Measurements from ENCODE around the gene HRH1.

HRH1 gene

GRCh38 chr3:11287404-11287803 is 133.1 kb downstream of the HRH1 start:
- no peak for DNase-seq

DNA sequence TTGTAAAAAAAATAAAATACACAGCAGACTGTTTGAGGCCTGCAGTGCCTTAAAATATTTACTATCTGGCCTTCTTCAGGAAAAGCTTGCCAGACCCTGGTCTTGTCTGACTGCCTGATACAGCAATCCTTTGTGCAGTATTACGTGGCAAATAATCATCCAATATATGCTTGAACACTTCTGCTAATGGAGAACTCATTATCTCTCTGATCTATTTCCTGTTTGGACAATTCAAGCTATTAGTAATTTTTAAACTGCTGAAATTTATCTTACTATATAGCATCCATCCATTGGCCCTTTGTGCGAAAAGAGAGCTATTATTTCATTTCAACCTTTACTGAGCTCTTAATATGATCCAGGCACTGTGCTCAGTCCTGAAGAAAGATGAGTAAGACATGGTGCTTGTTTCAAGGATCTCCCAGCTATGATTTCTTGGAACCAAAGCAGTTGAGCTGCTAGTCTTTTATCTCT is 133.8 kb downstream of the HRH1 start:
- no peak for DNase-seq

DNA sequence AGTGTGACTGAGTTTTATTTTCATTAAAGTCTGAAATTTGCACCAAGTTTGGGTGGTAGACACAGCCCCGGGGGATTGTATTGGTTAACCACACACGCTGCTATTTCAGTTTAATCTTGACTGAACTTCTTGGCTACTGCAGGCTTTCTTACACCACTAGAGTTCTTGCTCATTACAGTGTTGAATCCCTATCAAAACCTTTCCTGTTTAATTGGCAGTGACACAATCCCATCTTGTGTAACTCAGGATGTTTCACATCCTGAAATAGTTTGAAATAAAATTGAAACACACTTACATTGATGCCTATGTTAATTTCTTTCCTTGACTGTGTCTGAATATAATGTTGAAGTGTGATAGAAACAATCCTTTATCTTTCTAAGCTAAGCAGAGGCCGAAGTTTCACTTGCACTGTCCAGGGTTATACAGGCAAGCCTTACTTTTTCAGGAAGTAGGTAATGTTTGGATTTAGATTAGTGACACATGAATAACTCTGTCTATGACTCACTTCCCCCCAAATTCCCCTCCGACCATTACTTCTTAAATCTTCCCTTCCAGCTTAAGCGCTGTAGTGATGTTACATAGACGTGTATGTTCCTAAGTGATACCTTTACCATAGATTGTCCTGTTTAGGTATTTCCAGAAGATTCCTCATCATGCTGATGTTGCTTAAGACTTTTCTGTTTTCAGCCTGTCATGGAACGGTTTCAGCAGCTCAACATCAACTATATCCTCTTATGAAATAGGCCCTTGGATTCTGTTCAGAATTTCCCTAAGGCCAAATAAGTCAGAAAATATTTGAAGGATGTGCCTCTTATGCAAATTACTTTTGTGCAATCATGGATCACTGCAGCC is 134.7 kb downstream of the HRH1 start:
- DNase-seq = no peak

GRCh38 chr3:11289864-11290263 is 135.6 kb downstream of the HRH1 start:
- no peak for DNase-seq

DNA sequence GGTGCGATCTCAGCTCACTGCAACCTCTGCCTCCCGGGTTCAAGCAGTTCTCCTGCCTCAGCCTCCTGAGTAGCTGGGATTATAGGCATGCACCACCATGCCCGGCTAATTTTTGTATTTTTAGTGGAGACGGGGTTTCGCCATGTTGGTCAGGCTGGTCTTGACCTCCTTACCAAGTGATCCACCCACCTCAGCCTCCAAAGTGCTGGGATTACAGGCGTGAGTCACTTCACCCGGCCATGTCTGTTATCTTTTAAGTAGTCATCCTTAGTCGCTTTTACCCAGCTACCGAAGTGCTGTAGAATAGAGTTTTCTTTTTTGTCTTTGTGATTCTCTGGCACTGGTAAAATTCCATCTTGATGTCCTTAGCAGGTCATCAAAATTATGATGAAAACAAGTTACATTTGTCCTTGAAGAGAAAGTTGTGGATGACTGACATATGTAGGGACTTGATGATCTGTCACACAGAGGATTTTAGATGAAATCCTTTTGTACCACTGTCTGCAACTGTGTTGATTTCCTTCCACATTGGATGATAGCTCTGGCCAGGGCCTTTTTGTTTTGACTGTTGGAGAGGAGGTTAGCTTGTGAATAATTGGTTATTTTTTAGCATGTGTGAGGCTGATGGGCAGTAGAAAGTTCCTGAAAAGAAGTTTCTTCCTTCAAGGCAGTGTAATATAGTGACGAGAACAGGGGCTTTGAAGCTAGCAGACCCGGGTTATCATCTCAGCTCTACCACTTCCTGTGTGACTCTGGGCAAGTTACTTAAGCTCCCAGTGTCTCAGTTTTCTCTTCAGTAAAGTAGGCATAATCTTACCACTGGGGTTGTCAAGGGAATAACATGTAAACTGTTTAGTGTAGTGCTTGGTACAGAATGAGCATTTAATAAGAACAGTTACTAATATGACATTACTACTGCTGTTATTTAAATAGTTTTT is 136.7 kb downstream of the HRH1 start:
- DNase-seq = no peak

GRCh38 chr3:11291808-11292207 is 137.5 kb downstream of the HRH1 start:
- no peak for DNase-seq

GRCh38 chr3:11297126-11297525 is 142.8 kb downstream of the HRH1 start:
- DNase-seq = no peak

DNA sequence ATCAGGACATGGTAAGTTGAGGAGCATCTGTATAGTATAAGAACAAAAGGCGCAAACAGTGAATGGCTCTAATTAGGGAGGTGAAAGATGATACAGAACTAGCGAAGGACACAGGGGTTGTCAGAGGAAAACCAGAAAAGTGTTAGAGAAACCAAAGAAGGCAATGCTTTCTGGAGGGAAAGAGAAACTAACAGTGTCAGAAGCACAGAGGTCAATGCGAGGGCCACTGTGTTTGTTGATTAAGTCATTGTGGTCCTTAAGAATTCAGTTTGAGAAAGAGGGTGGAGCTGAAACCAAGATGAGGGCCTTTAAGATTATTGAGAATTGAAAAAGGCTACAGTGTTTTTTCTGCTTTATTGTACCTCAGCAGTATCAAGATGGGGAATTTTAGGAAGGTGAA is 146.7 kb downstream of the HRH1 start:
- DNase-seq = no peak

GRCh38 chr3:11302444-11302843 is 148.2 kb downstream of the HRH1 start:
- no peak for DNase-seq

- DNase-seq = no peak
Measured at GRCh38 chr3:11304175-11304574, 149.9 kb downstream of the HRH1 start.

DNA sequence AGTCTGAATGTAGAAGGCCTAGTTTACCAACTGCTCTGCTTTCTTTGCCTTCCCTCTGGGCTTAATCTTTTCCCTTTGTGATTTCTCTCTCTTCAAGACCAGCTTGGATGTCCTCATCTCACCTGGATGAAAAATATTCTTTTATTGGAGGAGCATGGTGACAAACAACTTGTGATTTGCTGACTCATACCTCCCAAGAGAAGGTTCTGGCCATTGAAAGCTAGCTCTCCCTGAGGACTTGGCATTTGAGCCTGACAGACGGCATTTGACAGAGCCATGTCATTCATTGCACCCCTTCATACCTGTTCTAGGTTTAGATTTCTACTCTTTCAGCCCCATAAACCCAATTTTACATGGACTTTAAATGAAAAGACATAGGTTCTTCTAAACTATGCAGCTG is 151.2 kb downstream of the HRH1 start:
- no peak for DNase-seq

GRCh38 chr3:11306817-11307589 is 152.7 kb downstream of the HRH1 start:
- DNase-seq = no peak

DNA sequence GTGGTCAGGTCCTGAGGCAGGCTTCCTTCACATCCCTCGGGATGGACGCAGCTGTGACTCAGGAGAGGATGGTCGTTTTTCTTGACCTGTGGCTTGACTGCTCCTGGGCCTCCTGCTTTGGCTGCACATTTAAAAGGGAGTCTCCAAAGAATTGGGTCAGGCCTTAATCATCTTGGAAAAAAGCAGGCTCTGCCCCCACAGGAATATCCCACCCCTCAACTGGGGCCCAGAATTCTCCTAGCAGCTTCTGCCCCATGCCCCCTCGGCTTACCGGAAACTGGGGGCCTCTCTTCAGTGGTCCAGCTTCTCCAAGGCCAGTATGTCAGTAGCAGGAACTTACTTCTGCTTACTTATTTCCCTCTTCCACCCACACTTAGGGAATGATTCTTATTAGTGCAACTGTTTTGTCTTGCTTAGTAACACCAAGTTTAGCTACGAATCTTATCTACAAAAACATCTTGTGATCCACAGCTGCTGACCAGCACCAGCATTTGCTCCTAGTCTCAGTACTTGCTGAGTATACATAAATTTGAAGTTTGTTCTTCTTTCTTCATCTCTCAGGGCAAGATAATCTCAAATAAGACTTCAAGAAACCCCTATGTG is 153.6 kb downstream of the HRH1 start:
- no peak for DNase-seq

GRCh38 chr3:11310258-11310657 is 156.0 kb downstream of the HRH1 start:
- DNase-seq = no peak

GRCh38 chr3:11312166-11312565 is 157.9 kb downstream of the HRH1 start:
- DNase-seq = no peak
